GM10266 (cell line): ENCODE results near the gene MAP7D3.
"Not testable (repeated sequence)": the region's sequence is repeated elsewhere in the genome, so short reads cannot be mapped to it uniquely, and the experiment has no call there.

Experiments
- DNase-seq: peaks from one replicate; pipeline ENCODE4 v3.0.0; 2012; ENCODE audit errors: extremely low spot score
- CTCF ChIP-seq: IDR thresholded peaks from 2 replicates; pipeline ENCODE4 v1.5.1; 2012; ENCODE audit warnings: mild to moderate bottlenecking, low read depth; ENCODE audit not compliant: control insufficient read depth, insufficient read depth; ENCODE audit errors: missing control alignments

The MAP7D3 gene

GRCh38 chrX:136183172-136183571, 68.0 kb downstream of the MAP7D3 start:
- no peak for DNase-seq
- no peak for TF ChIP-seq CTCF

- no peak for TF ChIP-seq CTCF
- DNase-seq: no peak
These were observed 68.8 kb downstream of the MAP7D3 start for GRCh38 chrX:136182414-136182813.

- DNase-seq: no peak
- TF ChIP-seq CTCF: no peak
These were observed 72.1 kb downstream of the MAP7D3 start for GRCh38 chrX:136179133-136179532.

GRCh38 chrX:136176399-136176825, 74.8 kb downstream of the MAP7D3 start:
- TF ChIP-seq CTCF: no peak
- no peak for DNase-seq

- no peak for DNase-seq
- no peak for TF ChIP-seq CTCF
These were observed 79.8 kb downstream of the MAP7D3 start for GRCh38 chrX:136171420-136171819.

- DNase-seq: no peak
- no peak for TF ChIP-seq CTCF
These were observed 80.9 kb downstream of the MAP7D3 start for GRCh38 chrX:136170139-136170800.

GRCh38 chrX:136168929-136169735, 82.1 kb downstream of the MAP7D3 start:
- no peak for DNase-seq
- TF ChIP-seq CTCF: no peak

- DNase-seq: not testable (repeated sequence)
These were observed 83.2 kb downstream of the MAP7D3 start for GRCh38 chrX:136167989-136168388.
